ENCODE data around the gene CR1L.

- TF ChIP-seq POLR2A (IDR thresholded peaks at IDR 0.05) (no peak), CTCF (IDR thresholded peaks at IDR 0.05) (no peak), POLR2AphosphoS5 (IDR thresholded peaks at IDR 0.05) (no peak)
These were observed 98.1 kb downstream of the CR1L start for GRCh38 chr1:207742850-207743555.
